Neural progenitor cell (in vitro differentiated cells): ENCODE measurements around the gene SH3GLB2. TPM values are rescaled to one million over a fixed set of nuclear protein-coding genes. Genes with fewer than 3 reads are reported as not detected.
"Not testable (repeated sequence)": the region's sequence is repeated elsewhere in the genome, so short reads cannot be mapped to it uniquely, and the experiment has no call there.

ENCODE experiments used
- DNase-seq: peaks from one replicate; pipeline ENCODE4 v3.0.0-alpha.2; 2016; ENCODE audit warnings: low spot score
- H2AFZ ChIP-seq: fragments of 200-600 bp; sonication (generic); replicated peaks from 2 replicates; pipeline ENCODE4 v1.6.1; 2016; ENCODE audit warnings: antibody characterized with exemption
- H3F3A ChIP-seq: fragments of 200-600 bp; sonication (generic); 2 replicates; pipeline ENCODE4 v1.6.1; 2016; ENCODE audit warnings: antibody characterized with exemption, low read depth
- H3K27ac ChIP-seq: fragments of 200-600 bp; sonication (generic); 2 replicates; pipeline ENCODE4 v1.5.1; 2016; ENCODE audit warnings: mild to moderate bottlenecking
- H3K27me3 ChIP-seq: fragments of 200-600 bp; sonication (generic); 2 replicates; pipeline ENCODE4 v1.6.1; 2016; ENCODE audit warnings: mild to moderate bottlenecking, moderate library complexity
- H3K36me3 ChIP-seq: fragments of 200-600 bp; sonication (generic); 2 replicates; pipeline ENCODE4 v1.5.1; 2016
- H3K4me1 ChIP-seq: fragments of 200-600 bp; sonication (generic); 2 replicates; pipeline ENCODE4 v1.6.1; 2016; ENCODE audit warnings: mixed run types
- H3K4me2 ChIP-seq: fragments of 200-600 bp; sonication (generic); 2 replicates; pipeline ENCODE4 v1.6.1; 2016
- H3K4me3 ChIP-seq: fragments of 200-600 bp; sonication (generic); 2 replicates; pipeline ENCODE4 v1.5.1; 2016
- H3K79me2 ChIP-seq: fragments of 200-600 bp; sonication (generic); 2 replicates; pipeline ENCODE4 v1.6.1; 2016; ENCODE audit warnings: low read depth
- H3K9ac ChIP-seq: fragments of 200-600 bp; sonication (generic); 2 replicates; pipeline ENCODE4 v1.6.1; 2016
- H3K9me3 ChIP-seq: fragments of 200-600 bp; sonication (generic); 2 replicates; pipeline ENCODE4 v1.5.1; 2016; ENCODE audit warnings: low read depth
- H4K20me1 ChIP-seq: fragments of 200-600 bp; sonication (generic); 2 replicates; pipeline ENCODE4 v1.6.1; 2016; ENCODE audit warnings: low read depth
- H3K27ac Mint-ChIP-seq: 3 replicates; pipeline ENCODE4 v1.8.0; 2021; ENCODE audit warnings: mixed read lengths
- H3K27me3 Mint-ChIP-seq: 2 replicates; pipeline ENCODE4 v1.8.0; 2022; ENCODE audit warnings: low read depth, mild to moderate bottlenecking, inconsistent platforms, moderate library complexity, mixed read lengths; ENCODE audit not compliant: insufficient read depth
- H3K36me3 Mint-ChIP-seq: 3 replicates; pipeline ENCODE4 v1.8.0; 2021; ENCODE audit warnings: mixed read lengths
- H3K4me1 Mint-ChIP-seq: 3 replicates; pipeline ENCODE4 v1.8.0; 2021; ENCODE audit warnings: mixed read lengths
- H3K4me3 Mint-ChIP-seq: 3 replicates; pipeline ENCODE4 v1.8.0; 2021; ENCODE audit warnings: mild to moderate bottlenecking, moderate library complexity, mixed read lengths
- H3K9me3 Mint-ChIP-seq: 3 replicates; pipeline ENCODE4 v1.8.0; 2020; ENCODE audit warnings: mixed read lengths
- EZH2 ChIP-seq: fragments of 200-600 bp; sonication (generic); IDR thresholded peaks from 2 replicates; pipeline ENCODE4 v1.6.1; 2017; ENCODE audit warnings: antibody characterized with exemption, mild to moderate bottlenecking, moderate library complexity
- EZH2phosphoT487 ChIP-seq: fragments of 200-600 bp; sonication (generic); IDR thresholded peaks from 2 replicates; pipeline ENCODE4 v1.6.1; 2017; ENCODE audit warnings: antibody characterized with exemption
- total RNA-seq: library from RNA; depleted of rRNA; stranded (reverse); fragments of >200 nt; gene quantifications from 2 replicates; pipeline ENCODE4 v1.2.3, GENCODE V29; 2015; ENCODE audit warnings: low replicate concordance
- TF ChIP-seq, protein P1 (sequence below): fragments of 200-600 bp; sonication (generic); IDR thresholded peaks from 2 replicates; pipeline ENCODE4 v1.5.1; 2017; ENCODE audit warnings: antibody characterized with exemption, mild to moderate bottlenecking

Gene SH3GLB2
- total RNA-seq, 1 donor from 2014 or later, result 45.7 TPM

- Mint-ChIP-seq H3K27me3 (peaks cover 6% of the 10 kb centered on the region), H3K9me3 (no peaks in the 10 kb centered on the region), H3K4me3 (no peak overlapping the region), H3K27ac (peak overlapping the region; percentile 7), H3K36me3 (peaks cover 25% of the 10 kb centered on the region), H3K4me1 (peaks cover 4% of the 10 kb centered on the region)
- H3K27ac ChIP-seq, result no peak overlapping the region
- H3K4me3 ChIP-seq, result no peak overlapping the region
- no peak for DNase-seq
- peaks cover 20% of the 10 kb centered on the region for H4K20me1 ChIP-seq
- no peak overlapping the region for H3K9ac ChIP-seq
- no peaks in the 10 kb centered on the region for H3K36me3 ChIP-seq
- no peak overlapping the region for H3K4me2 ChIP-seq
- TF ChIP-seq EZH2, result no peak
- TF ChIP-seq, protein P1, sequence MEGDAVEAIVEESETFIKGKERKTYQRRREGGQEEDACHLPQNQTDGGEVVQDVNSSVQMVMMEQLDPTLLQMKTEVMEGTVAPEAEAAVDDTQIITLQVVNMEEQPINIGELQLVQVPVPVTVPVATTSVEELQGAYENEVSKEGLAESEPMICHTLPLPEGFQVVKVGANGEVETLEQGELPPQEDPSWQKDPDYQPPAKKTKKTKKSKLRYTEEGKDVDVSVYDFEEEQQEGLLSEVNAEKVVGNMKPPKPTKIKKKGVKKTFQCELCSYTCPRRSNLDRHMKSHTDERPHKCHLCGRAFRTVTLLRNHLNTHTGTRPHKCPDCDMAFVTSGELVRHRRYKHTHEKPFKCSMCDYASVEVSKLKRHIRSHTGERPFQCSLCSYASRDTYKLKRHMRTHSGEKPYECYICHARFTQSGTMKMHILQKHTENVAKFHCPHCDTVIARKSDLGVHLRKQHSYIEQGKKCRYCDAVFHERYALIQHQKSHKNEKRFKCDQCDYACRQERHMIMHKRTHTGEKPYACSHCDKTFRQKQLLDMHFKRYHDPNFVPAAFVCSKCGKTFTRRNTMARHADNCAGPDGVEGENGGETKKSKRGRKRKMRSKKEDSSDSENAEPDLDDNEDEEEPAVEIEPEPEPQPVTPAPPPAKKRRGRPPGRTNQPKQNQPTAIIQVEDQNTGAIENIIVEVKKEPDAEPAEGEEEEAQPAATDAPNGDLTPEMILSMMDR, result no peak
- TF ChIP-seq EZH2phosphoT487, result no peak
- no peaks in the 10 kb centered on the region for H3K27me3 ChIP-seq
- H2AFZ ChIP-seq, result no peak overlapping the region
- no peaks in the 10 kb centered on the region for H3K9me3 ChIP-seq
- peaks cover 21% of the 10 kb centered on the region for H3F3A ChIP-seq
- H3K4me1 ChIP-seq, result no peaks in the 10 kb centered on the region
- no peaks in the 10 kb centered on the region for H3K79me2 ChIP-seq
Observed at GRCh38 chr9:129007035-129007765, 20.9 kb downstream of the SH3GLB2 start.

DNA sequence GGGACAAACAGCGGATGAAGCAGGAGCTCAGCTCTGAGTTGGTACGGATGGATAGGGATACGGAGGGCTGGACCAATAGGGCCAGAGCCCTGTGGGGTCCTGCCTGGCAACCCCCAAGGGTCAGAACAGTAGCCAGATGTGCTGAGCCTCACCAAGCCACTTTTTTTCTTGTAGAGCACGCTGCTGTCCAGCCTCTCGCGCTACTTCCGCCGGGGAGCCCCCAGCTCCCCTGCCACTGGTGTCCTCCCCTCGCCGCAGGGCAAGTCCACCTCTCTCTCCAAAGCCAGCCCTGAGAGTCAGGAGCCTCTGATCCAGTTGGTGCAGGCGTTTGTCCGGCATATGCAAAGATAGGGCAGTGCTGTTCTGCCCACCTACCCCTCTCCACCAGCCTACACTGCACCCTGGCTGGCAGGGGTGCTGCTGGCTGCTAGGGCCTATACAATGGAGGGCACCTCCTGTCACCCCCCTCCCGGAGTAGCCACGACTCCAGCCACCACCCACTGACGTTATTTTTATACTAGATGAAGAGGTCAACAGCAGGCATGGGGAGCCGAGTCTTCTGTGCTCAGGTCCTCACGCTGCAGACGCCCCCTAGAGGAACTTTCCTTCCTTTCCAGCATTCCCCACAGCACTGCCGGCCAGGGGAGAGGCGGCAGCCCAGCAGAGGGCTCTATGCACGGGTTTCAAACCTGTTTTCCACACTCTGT is 21.6 kb downstream of the SH3GLB2 start:
- Histone ChIP-seq H3F3A (peaks cover 21% of the 10 kb centered on the region), H3K4me2 (no peak overlapping the region), H3K4me1 (no peaks in the 10 kb centered on the region), H4K20me1 (peaks cover 13% of the 10 kb centered on the region), H3K4me3 (no peak overlapping the region), H3K79me2 (no peaks in the 10 kb centered on the region), H3K9me3 (no peaks in the 10 kb centered on the region), H3K9ac (no peak overlapping the region), H2AFZ (no peak overlapping the region), H3K27me3 (no peaks in the 10 kb centered on the region), H3K36me3 (no peaks in the 10 kb centered on the region), H3K27ac (peak overlapping the region; percentile 68)
- H3K36me3 Mint-ChIP-seq, result peaks cover 28% of the 10 kb centered on the region
- DNase-seq, result peak; percentile 86
- H3K4me3 Mint-ChIP-seq, result peak overlapping the region; percentile 38
- no peaks in the 10 kb centered on the region for H3K9me3 Mint-ChIP-seq
- TF ChIP-seq EZH2phosphoT487, result no peak
- no peak for TF ChIP-seq EZH2
- TF ChIP-seq, protein P1, result peak; percentile 91
- peaks cover 2% of the 10 kb centered on the region for H3K4me1 Mint-ChIP-seq
- H3K27me3 Mint-ChIP-seq, result peaks cover 7% of the 10 kb centered on the region
- H3K27ac Mint-ChIP-seq, result peak overlapping the region; percentile 81

GRCh38 chr9:129005336-129005997 is 22.7 kb downstream of the SH3GLB2 start:
- Histone ChIP-seq H3K79me2 (no peaks in the 10 kb centered on the region), H3K9ac (no peak overlapping the region), H3K9me3 (no peaks in the 10 kb centered on the region), H3F3A (peaks cover 21% of the 10 kb centered on the region), H3K36me3 (no peaks in the 10 kb centered on the region), H2AFZ (no peak overlapping the region), H3K27ac (peak overlapping the region; percentile 68), H3K27me3 (no peaks in the 10 kb centered on the region), H3K4me3 (no peak overlapping the region), H3K4me2 (no peak overlapping the region), H4K20me1 (peaks cover 12% of the 10 kb centered on the region), H3K4me1 (no peaks in the 10 kb centered on the region)
- Mint-ChIP-seq H3K9me3 (no peaks in the 10 kb centered on the region), H3K4me1 (peaks cover 2% of the 10 kb centered on the region), H3K27ac (peak overlapping the region; percentile 50), H3K36me3 (peaks cover 32% of the 10 kb centered on the region), H3K4me3 (no peak overlapping the region), H3K27me3 (peaks cover 9% of the 10 kb centered on the region)
- TF ChIP-seq, protein P1, result no peak
- TF ChIP-seq EZH2phosphoT487 (no peak), EZH2 (no peak)
- no peak for DNase-seq

- H3K36me3 Mint-ChIP-seq, result peaks cover 40% of the 10 kb centered on the region
- not testable (repeated sequence) for H3K4me1 ChIP-seq, H3K4me1 Mint-ChIP-seq, H3K9me3 Mint-ChIP-seq, H3K27me3 ChIP-seq, H3K27ac ChIP-seq, H3K36me3 ChIP-seq, DNase-seq, H3K9me3 ChIP-seq, H3K4me3 Mint-ChIP-seq, H3K27me3 Mint-ChIP-seq, H3K79me2 ChIP-seq, H3K9ac ChIP-seq, H2AFZ ChIP-seq, H3K4me2 ChIP-seq, H3K4me3 ChIP-seq, H3K27ac Mint-ChIP-seq
- H3F3A ChIP-seq, result peaks cover 21% of the 10 kb centered on the region
- H4K20me1 ChIP-seq, result peaks cover 12% of the 10 kb centered on the region
Observed at GRCh38 chr9:129004173-129004572, 24.0 kb downstream of the SH3GLB2 start.
